HuH-7.5 (cell line): ENCODE data around the gene ARF3.
A peak's percentile ranks its signal among the peaks of the same experiment; 100 is the strongest.

Source experiments
- DNase-seq: peaks from one replicate; pipeline ENCODE4 v3.0.0; 2011; ENCODE audit warnings: low spot score

Gene ARF3

DNA sequence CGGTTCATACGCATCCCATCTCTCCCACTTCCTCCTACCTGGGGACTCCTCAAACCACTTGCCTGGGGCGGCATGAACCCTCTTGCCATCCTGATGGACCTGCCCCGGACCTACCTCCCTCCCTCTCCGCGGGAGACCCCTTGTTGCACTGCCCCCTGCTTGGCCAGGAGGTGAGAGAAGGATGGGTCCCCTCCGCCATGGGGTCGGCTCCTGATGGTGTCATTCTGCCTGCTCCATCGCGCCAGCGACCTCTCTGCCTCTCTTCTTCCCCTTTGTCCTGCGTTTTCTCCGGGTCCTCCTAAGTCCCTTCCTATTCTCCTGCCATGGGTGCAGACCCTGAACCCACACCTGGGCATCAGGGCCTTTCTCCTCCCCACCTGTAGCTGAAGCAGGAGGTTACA lies 24.5 kb upstream of the ARF3 start:
- no peak for DNase-seq

DNA sequence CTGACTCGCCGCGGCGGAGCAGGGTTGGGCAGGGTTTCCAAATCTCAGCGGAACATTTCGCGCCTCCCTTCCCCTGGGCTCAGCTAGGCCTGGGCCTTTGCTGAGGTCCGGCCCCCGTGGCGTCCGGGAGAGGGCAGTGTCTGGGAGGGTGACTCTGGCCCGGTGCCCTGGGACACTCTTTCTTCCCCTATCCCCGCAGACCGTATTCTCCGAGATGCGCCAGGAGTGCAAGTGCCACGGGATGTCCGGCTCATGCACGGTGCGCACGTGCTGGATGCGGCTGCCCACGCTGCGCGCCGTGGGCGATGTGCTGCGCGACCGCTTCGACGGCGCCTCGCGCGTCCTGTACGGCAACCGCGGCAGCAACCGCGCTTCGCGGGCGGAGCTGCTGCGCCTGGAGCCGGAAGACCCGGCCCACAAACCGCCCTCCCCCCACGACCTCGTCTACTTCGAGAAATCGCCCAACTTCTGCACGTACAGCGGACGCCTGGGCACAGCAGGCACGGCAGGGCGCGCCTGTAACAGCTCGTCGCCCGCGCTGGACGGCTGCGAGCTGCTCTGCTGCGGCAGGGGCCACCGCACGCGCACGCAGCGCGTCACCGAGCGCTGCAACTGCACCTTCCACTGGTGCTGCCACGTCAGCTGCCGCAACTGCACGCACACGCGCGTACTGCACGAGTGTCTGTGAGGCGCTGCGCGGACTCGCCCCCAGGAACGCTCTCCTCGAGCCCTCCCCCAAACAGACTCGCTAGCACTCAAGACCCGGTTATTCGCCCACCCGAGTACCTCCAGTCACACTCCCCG lies 23.9 kb upstream of the ARF3 start:
- peak; percentile 83 for DNase-seq

DNA sequence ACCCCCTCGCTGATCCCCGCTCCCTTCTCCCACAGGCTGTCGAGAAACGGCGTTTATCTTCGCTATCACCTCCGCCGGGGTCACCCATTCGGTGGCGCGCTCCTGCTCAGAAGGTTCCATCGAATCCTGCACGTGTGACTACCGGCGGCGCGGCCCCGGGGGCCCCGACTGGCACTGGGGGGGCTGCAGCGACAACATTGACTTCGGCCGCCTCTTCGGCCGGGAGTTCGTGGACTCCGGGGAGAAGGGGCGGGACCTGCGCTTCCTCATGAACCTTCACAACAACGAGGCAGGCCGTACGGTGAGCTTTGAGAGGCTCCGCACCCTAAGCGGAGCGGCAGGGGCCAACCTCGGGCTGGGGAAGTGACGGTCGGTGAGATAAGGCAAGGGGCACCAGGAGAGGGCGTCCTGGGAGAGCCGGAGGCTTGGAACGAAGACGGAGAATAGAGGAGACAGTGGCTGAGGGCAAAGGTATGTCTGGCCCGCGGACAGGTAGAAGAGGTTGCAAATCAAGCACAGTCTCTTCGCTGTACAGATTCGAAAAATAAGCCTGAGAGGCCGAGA lies 23.2 kb upstream of the ARF3 start:
- peak; percentile 90 for DNase-seq

DNA sequence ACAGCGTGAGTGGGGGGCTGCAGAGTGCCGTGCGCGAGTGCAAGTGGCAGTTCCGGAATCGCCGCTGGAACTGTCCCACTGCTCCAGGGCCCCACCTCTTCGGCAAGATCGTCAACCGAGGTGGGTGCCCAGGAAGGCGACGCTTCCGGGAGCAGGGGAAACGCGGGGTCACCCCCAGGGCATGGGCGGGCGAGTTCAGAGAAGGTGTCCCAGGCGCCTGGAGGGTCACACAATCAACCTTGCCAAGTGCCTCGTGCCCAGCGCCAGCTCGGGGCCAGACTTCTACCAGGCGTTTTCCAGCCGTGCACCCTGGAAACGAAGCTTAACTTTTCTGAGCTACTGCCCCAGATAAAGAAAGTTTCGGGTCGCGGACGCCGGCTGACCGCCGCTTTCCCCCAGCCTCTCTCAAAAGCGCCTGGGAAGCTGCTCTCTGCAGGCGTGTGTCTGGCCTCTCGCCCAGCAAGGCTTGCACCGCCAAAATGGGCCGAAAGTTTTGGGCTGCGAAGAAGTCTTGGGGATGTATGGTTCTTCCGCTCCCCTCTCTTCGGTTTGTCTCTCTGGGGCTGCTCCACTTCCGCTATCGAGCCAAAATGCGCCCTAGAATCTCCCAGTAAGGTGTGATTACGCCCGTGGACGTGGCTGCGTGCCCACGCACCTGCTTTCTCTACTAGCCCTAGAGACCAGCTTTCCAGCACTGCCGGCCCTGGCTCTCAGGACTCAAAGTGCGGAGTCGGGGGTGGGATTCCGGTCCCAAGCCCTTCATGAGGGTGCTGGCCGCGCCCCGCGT lies 22.5 kb upstream of the ARF3 start:
- DNase-seq: no peak

DNA sequence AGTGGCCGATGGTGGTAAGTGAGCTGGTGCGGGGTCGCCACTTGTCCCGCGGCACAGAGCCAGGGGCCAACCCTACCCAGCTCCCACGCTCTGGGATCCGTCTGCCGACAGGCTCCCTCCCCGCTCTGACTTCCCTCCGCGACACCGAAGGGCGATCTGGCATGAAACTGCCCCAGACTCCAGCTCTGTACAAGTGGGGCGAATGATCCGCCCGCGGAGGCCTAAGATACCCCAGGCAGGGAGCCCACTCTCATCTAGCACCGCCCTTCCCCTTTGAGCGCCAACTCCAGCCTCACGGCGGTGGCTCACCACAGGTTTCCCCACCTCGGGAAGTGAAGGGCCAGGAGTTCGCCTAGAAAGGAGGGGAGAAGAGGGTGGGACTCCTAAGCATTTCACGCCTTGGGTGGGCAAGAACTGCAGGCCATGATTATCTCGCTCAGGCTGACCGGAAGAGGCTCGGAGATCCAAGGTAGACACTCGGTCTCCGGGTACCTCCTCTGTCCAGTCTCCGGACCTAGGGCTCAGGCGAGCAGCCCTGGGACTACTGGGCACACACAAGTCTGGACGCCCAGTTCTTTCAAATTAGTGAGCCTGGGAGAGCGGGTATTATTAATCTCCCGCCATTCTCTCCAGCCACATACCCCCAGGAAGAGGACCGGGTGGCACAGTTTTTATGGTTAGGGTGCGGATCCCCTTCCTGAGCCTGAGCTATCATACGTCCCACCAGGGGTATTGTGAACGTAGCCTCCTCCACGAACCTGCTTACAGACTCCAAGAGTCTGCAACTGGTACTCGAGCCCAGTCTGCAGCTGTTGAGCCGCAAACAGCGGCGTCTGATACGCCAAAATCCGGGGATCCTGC lies 21.7 kb upstream of the ARF3 start:
- peak; percentile 61 for DNase-seq

DNA sequence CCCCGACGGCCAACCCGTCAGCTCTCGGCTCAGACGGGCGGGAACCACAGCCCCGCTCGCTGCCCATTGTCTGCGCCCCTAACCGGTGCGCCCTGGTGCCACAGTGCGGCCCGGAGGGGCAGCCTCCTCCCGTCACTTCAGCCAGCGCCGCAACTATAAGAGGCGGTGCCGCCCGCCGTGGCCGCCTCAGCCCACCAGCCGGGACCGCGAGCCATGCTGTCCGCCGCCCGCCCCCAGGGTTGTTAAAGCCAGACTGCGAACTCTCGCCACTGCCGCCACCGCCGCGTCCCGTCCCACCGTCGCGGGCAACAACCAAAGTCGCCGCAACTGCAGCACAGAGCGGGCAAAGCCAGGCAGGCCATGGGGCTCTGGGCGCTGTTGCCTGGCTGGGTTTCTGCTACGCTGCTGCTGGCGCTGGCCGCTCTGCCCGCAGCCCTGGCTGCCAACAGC lies 21.0 kb upstream of the ARF3 start, which contains the start of gene WNT1:
WNT1 (plus strand) TSS at position 32 of the 450 bp plus-strand sequence; CDS start at position 361, 329 bp downstream.
- DNase-seq: no peak

DNA sequence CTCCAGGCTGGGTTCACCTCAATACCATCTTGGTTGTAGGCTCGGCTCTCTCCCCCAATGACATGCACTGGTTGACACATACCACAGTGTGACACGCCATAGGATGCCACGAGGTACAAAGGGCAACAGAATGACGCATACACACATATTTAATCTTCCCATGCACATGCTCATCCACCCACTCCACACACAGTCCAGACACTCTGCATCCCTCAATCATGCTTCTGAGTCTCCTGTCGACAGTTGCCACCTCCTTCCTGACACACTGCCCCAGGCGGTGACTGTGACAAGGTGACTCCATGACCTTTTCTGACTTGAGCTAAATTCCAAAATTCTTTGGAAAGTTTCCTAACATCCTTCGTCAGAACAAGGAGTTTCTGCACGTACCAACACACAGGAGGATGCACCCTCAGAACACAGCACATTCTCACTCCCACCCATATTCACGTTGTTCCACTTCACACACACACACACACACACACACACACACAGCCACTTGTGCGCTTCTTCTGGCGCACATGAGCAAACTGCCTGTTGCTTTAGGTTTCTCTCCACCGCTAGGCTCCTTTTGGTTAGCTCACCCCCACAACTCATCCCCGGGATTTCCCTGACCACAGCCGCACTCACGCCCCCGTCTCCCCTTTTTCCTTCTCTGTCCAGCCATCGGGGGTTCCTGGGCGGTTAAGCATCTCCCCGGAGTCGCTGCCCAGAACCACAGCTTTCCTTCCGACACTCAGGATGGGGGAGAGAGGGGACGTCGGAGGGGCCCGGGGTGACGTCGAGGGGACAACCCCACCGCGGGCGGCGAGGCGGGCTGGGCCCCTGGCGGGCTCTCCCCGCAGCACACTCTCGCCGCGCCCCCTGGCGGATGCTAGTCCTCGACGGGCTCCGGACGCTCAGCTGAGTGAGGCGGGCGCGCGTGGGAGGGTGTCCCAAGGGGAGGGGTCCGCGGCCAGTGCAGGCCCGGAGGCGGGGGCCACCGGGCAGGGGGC lies 20.3 kb upstream of the ARF3 start:
- DNase-seq: peak; percentile 89

DNA sequence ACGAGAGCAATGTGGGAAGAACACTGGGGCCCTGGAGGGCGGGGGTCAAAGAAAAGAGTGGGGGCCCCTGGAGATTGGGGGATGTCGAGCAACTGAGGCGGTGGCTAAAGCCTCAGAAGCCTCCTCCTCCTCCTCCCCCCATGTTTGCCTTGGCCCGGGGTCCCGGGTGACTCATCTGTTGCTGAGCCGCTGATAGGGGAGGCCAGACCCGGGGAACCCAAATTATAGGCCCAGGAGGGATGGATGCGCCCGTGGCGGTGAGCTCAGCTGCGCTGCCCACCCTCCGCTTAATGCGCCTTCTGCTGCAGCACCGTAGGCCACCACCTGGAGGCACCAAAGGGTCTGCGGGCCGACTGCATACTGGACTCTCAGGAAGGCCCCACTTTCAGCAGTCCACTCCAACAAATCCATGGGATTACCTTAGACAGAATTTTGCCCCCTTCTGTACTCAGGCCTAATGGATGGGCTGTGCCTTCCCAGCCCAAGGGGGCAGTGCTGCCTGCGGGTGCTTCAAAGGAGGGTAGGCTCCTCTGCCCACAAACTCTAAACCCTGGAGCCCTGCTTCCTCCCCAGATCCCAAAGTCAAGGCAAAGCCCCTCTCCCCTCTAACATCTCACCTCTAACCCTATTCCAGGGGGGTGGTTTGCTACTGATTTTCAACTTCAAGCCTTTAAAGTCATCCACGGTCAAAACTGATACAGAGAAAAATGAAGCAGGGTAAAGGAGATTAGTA lies 16.8 kb upstream of the ARF3 start:
- no peak for DNase-seq

DNA sequence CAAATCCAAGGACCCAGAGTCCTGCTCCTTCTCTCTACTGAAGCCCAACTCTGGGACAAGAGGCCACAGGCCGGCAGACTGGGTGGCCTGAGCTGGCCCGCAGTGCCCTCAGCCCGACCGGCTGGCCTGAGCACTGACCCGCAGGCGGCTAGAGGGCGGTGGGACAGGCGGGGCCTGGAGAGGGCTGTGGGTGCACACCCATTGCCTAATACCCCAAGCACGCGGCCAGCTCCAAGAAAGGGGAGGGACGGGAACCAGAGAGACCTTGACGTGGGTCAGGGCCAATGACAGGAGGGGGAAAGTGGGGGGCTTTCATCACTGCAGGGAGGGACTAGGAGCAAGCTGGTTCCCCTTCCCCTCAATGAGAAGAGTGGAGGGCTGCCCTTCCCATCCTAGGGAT lies 16.2 kb upstream of the ARF3 start:
- peak; percentile 74 for DNase-seq

DNA sequence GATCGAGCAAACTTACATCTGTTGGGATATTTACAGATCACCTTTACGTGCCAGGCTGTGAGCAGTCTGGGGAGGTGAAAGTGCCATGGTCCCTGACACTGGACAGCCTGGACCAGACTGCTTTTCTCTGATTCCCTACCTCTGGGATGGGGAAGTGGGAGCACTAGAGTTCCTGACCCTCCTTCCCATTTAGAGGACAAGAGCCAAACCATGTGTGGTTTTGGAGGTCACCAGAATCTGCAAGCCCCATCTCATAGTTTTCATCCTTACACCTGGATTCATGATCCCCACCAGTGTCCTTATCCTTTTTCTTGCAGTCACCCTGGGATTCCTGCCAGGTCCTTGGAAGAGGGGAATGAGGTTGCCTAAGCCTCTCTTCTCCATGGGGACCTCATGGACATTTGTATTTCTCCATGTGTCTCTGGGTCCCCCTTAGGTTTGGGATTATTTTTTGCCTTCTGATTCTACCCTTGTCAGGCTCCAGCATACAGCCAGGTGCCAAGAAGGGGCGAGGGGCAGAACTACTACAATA lies 15.7 kb upstream of the ARF3 start:
- DNase-seq: no peak

DNA sequence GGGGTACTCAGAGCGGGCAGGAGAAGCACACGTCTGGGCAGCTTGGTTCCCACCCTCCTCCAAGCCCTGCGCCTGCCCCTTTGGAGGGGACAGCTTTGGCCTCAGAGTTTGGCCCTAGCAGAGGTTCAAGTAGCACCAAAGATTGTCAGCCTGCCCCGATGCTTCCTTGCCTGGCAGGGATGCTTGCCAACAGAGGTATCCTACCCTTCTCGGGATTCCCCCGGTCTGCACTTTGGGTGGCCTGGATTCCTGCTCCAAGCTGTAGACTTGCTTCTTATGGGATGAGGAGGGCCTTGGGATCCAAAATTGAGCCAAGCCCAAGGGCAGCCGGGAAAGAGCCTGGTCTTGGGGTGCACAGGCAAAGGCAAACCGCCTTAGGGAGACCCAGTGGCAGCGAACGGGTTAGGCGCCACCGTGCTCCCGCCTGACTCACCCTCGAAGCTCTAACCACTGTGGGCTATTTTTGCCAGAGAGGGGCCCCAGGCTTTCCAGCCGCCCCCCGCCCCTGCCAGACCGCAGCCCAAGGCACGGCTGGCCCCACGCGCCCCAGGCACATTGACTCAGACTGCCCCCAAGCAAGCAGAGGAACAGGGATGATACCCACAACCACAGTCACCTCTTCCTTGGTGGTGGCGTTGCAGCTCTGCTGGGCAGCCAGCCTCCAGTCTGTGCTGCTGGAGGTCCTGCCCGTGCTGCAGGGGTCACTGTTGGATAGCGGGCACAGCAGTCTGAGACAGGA lies 15.1 kb upstream of the ARF3 start:
- DNase-seq: no peak

DNA sequence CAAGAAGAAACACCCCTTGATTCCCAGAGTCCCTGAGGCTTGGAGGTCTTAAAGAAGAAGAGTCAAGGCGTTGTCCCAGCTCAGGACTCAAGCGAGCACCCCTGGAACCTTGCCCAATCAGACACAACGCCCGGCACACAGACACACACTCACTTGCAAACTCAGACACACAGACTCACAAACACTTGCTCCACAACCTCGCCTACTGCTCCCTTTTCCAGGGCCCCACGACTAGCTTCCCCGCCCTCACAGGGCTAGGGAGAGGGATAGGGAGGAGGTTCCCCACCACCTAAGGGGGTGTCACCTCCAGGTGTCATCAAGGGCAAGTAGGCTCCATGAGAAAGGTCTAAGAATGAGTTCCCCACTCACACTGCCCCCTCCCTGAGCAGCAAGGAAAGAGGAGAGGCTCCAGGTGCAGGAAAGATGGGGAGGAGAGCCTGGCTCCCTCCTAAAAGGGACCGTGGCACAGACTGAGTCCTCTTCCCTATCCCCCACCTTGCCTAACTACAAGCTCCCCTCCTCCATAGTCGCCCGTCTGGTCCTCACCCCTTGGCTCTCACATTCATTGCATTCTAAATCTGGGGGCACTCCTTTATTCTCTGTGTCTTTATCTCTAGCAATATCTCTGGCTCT lies 13.5 kb upstream of the ARF3 start:
- DNase-seq: no peak

DNA sequence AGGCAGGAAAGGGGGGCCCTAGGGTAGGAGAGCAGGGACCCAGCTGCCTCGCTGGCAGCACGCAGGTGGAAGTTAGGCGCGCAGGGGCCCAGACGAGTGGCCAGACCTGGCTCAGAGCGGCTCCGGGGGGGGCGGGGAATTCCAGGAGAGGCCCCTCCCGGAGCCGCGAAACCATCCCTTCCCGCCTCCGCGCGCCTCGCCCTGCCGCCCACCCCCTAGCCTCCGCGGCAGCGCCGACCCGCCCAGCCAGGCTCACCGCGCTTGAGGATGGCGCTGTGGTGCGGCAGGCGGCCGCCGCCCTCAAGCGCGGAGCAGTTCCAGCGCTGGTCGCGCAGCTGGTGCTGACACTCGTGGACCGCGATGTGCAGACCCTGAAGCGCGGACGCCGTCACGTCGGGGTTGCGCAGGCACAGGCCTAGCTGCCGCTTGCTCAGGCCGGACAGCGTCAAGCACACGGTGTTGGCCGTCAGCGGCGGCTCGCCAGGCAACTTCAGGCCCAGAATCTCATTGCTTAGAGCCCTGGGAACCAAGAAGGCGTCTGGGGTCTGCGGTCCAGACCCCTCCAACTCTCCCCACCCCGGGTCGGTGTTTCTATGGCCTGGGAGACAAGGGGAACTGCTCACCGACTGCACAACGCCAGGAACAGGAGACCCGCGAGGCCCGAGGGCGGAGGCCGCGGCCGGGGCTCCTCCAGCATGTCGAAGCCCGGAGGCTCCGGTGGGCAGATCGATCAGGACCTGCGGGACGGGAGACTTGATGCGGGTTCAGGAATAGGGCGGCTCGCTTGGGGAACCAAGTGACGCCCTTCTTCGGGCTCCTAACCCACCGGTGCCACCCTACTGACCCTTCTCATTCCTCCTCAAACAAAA lies 12.8 kb upstream of the ARF3 start:
- DNase-seq: peak; percentile 74

DNA sequence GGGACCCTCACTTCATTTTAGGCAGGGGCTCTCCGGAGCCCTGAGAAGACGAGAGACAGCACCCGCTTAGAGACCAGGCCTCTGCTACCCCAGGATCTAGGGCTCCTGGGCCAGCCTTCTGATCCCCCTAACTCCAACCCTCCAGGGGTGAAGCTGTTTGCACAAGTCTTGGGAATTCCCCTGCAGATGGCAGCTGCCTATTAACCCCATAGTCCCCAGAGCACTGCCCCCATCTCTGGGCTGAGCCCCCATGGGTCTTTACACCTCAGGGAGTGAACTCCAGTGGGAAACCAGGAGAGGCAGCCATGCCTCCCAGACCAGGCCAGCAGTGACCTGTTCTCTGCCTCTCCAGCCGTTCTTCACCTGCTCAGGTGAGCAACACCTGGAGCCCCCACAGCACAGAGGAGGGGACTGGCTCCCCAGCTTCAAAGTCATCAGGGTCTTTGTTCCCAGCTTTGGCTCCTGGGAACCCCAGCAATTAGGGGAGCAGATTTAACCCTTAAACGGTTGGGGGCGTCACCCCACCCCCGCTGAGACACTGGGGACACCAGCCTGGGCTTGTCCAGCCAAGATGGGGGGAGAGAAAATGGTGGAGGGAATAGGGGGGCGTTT lies 12.0 kb upstream of the ARF3 start:
- no peak for DNase-seq

DNA sequence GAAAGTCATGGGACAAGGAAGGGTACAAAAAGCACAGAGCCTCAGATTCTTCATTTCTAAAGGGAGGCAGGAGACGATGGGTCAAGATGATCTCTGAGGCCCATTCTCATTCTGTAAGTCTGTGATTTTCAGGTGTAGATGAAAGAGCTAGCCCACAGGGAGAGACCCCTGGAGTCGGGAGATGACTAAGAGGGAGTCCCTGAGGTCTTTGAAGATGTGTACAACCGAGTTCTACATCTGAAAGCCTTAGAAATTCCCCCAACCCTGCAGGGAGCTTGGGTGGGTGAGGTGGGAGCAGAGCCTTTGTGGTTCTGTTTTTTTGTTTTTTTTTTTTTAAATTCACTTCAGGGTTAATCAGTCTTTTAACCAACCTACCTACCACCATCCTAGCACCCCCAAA lies 11.2 kb upstream of the ARF3 start:
- DNase-seq: no peak

DNA sequence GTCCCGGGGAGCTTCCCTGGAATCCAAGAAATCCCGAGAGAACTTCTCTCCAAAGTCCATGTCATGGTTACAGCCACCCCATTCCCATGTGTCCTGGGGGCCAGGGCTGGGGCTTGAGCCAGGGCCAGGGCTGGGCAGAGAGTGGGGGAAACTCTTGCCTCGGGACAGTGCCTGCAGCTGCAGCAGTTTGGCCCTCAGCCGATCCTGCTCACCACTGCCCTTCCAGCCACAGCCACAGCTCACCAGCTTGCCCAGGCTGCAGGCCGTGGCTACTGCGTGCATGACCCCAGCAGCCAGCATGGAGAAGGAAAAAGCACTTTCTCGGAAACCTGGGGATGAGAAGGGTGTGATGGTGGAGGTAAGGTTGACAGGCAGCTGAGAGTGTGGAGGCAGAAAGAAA lies 10.7 kb upstream of the ARF3 start:
- no peak for DNase-seq
